ENCODE measurements around the gene CLMN. TPM values are rescaled to one million over a fixed set of nuclear protein-coding genes. Genes with fewer than 3 reads are reported as not detected.

CLMN gene
- total and polyA plus RNA-seq, 2 of the 13 experiments (the other 11 are each of a cell fraction or from before 2014, with no cell fraction given) = 15.1 to 16.7 TPM

- TF ChIP-seq REXO4 (CRISPR knock-in tag; IDR thresholded peaks at IDR 0.05; ENCODE audit: borderline replicate concordance) (no peak), WIZ (CRISPR knock-in tag; IDR thresholded peaks at IDR 0.05) (no peak), RAD21 (CRISPR knock-in tag; IDR thresholded peaks at IDR 0.05) (no peak), ATF1 (CRISPR knock-in tag; IDR thresholded peaks at IDR 0.05) (no peak), SMC3 (IDR thresholded peaks at IDR 0.05; ENCODE audit: low read length) (no peak), ZNF12 (CRISPR knock-in tag; IDR thresholded peaks at IDR 0.05) (no peak), GATAD1 (CRISPR knock-in tag; IDR thresholded peaks at IDR 0.05) (no peak), TOE1 (CRISPR knock-in tag; IDR thresholded peaks at IDR 0.05) (no peak), ZNF530 (CRISPR knock-in tag; IDR thresholded peaks at IDR 0.05; ENCODE audit: low read depth) (no peak), UBTF (CRISPR knock-in tag; IDR thresholded peaks at IDR 0.05) (peak; percentile 75; the same call in 1 of the 2 replicates), ZNF350 (CRISPR knock-in tag; IDR thresholded peaks at IDR 0.05; ENCODE audit: borderline replicate concordance, low read depth) (no peak), MAZ (IDR thresholded peaks at IDR 0.05; ENCODE audit: borderline replicate concordance, low read depth, low read length) (no peak), MAZ (CRISPR knock-in tag; IDR thresholded peaks at IDR 0.05; ENCODE audit: low read depth) (no peak), HMG20A (CRISPR knock-in tag; IDR thresholded peaks at IDR 0.05; ENCODE audit: borderline replicate concordance) (no peak), EED (CRISPR knock-in tag; IDR thresholded peaks at IDR 0.05) (peak; percentile 61; the same call in 1 of the 2 replicates), ZNF547 (CRISPR knock-in tag; IDR thresholded peaks at IDR 0.05) (no peak), CREM (IDR thresholded peaks at IDR 0.05) (no peak), CREM (CRISPR knock-in tag; IDR thresholded peaks at IDR 0.05) (no peak), MTF2 (CRISPR knock-in tag; IDR thresholded peaks at IDR 0.05; ENCODE audit: borderline replicate concordance) (no peak)
- TF ChIP-seq, protein P1, sequence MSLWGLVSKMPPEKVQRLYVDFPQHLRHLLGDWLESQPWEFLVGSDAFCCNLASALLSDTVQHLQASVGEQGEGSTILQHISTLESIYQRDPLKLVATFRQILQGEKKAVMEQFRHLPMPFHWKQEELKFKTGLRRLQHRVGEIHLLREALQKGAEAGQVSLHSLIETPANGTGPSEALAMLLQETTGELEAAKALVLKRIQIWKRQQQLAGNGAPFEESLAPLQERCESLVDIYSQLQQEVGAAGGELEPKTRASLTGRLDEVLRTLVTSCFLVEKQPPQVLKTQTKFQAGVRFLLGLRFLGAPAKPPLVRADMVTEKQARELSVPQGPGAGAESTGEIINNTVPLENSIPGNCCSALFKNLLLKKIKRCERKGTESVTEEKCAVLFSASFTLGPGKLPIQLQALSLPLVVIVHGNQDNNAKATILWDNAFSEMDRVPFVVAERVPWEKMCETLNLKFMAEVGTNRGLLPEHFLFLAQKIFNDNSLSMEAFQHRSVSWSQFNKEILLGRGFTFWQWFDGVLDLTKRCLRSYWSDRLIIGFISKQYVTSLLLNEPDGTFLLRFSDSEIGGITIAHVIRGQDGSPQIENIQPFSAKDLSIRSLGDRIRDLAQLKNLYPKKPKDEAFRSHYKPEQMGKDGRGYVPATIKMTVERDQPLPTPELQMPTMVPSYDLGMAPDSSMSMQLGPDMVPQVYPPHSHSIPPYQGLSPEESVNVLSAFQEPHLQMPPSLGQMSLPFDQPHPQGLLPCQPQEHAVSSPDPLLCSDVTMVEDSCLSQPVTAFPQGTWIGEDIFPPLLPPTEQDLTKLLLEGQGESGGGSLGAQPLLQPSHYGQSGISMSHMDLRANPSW (CRISPR knock-in tag; IDR thresholded peaks at IDR 0.05; ENCODE audit: borderline replicate concordance) = no peak
- TF ChIP-seq, protein P2, sequence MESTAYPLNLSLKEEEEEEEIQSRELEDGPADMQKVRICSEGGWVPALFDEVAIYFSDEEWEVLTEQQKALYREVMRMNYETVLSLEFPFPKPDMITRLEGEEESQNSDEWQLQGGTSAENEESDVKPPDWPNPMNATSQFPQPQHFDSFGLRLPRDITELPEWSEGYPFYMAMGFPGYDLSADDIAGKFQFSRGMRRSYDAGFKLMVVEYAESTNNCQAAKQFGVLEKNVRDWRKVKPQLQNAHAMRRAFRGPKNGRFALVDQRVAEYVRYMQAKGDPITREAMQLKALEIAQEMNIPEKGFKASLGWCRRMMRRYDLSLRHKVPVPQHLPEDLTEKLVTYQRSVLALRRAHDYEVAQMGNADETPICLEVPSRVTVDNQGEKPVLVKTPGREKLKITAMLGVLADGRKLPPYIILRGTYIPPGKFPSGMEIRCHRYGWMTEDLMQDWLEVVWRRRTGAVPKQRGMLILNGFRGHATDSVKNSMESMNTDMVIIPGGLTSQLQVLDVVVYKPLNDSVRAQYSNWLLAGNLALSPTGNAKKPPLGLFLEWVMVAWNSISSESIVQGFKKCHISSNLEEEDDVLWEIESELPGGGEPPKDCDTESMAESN (CRISPR knock-in tag; conservative IDR thresholded peaks at IDR 0.05) = no peak
Measured at GRCh38 chr14:95156161-95157047, 163.3 kb downstream of the CLMN start (continued).

All from HepG2 (cell line).